Measurements from ENCODE around the gene LRGUK.

The LRGUK gene

DNA sequence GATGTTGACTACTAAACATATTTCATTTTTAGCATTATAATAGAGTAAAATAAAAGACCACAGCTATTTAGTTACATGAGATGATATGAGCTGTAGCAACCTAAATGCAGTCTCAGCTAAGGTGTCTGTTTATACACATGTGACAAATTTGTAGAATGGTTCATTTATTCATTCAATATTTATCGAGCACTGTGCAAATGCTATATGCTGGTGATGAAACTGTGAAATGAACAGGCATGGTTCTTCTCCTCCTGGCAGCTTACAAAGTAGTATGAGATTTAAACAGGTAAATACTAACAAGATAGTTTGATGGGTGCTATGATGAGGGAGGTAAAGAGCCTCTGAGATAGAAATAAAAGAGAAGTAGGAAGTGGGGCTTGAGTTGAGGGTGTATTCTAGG lies 60.8 kb downstream of the LRGUK start:
- TF ChIP-seq EZH2phosphoT487 (IDR thresholded peaks at IDR 0.05; ENCODE audit: borderline replicate concordance), result no peak
- TF ChIP-seq, protein P1, sequence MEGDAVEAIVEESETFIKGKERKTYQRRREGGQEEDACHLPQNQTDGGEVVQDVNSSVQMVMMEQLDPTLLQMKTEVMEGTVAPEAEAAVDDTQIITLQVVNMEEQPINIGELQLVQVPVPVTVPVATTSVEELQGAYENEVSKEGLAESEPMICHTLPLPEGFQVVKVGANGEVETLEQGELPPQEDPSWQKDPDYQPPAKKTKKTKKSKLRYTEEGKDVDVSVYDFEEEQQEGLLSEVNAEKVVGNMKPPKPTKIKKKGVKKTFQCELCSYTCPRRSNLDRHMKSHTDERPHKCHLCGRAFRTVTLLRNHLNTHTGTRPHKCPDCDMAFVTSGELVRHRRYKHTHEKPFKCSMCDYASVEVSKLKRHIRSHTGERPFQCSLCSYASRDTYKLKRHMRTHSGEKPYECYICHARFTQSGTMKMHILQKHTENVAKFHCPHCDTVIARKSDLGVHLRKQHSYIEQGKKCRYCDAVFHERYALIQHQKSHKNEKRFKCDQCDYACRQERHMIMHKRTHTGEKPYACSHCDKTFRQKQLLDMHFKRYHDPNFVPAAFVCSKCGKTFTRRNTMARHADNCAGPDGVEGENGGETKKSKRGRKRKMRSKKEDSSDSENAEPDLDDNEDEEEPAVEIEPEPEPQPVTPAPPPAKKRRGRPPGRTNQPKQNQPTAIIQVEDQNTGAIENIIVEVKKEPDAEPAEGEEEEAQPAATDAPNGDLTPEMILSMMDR (conservative IDR thresholded peaks at IDR 0.05; ENCODE audit: low read length), result no peak
- H3K9ac ChIP-seq (ENCODE audit: low read depth, low read length, poor library complexity, severe bottlenecking), result no peak overlapping the region
- H4K20me1 ChIP-seq (ENCODE audit: insufficient read depth, low read length, poor library complexity, severe bottlenecking), result no peaks in the 10 kb centered on the region

DNA sequence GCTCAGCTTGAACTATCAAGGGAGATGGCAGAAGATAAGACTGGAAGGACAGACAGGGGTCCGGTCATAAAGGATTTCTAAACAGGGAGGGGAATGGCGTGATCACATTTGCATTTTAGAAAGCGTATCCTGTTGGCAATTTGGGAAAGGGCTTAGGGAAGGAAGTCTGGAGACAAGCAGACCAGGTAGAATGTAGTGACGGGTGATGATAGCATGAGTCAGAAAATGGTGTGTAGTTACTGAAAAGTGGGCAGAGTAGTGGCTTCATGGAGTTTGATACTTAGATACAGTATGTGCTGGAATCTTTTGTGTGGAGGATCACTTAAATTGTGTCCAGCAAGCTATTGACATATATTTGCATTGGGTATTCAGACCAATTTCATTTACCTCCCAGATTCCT lies 61.2 kb downstream of the LRGUK start:
- no peaks in the 10 kb centered on the region for H3K4me1 ChIP-seq (ENCODE audit: insufficient read depth, low read length, poor library complexity, severe bottlenecking)
- H2AFZ ChIP-seq (ENCODE audit: low read length), result no peak overlapping the region
- H3K9ac ChIP-seq (ENCODE audit: low read depth, low read length, poor library complexity, severe bottlenecking), result no peak overlapping the region
- no peak overlapping the region for H3K4me2 ChIP-seq (ENCODE audit: low read depth, low read length, poor library complexity, severe bottlenecking)
- no peak for TF ChIP-seq EZH2phosphoT487 (IDR thresholded peaks at IDR 0.05; ENCODE audit: borderline replicate concordance)
- TF ChIP-seq, protein P1 (conservative IDR thresholded peaks at IDR 0.05; ENCODE audit: low read length), result no peak
- no peaks in the 10 kb centered on the region for H3K9me3 ChIP-seq (ENCODE audit: insufficient read depth, low read depth, low read length)
- H4K20me1 ChIP-seq (ENCODE audit: insufficient read depth, low read length, poor library complexity, severe bottlenecking), result no peaks in the 10 kb centered on the region
- no peaks in the 10 kb centered on the region for H3K36me3 ChIP-seq (ENCODE audit: insufficient read depth, low read length)
- no peaks in the 10 kb centered on the region for H3K27me3 ChIP-seq (ENCODE audit: insufficient read depth, low read length, poor library complexity, severe bottlenecking)
- no peaks in the 10 kb centered on the region for H3K9me2 ChIP-seq (replicated peaks; ENCODE audit: low read depth, low read length)
- H3K79me2 ChIP-seq (ENCODE audit: insufficient read depth, low read length), result no peaks in the 10 kb centered on the region
- H3F3A ChIP-seq (ENCODE audit: low read depth), result no peaks in the 10 kb centered on the region
- no peak overlapping the region for H3K4me3 ChIP-seq (ENCODE audit: low read length, poor library complexity, severe bottlenecking)

More for the DNA sequence above, 60.8 kb downstream of the LRGUK start:
- H3F3A ChIP-seq (ENCODE audit: low read depth), result no peaks in the 10 kb centered on the region
- H3K9me2 ChIP-seq (replicated peaks; ENCODE audit: low read depth, low read length), result no peaks in the 10 kb centered on the region
- H3K36me3 ChIP-seq (ENCODE audit: insufficient read depth, low read length), result no peaks in the 10 kb centered on the region
- H3K4me1 ChIP-seq (ENCODE audit: insufficient read depth, low read length, poor library complexity, severe bottlenecking), result no peaks in the 10 kb centered on the region
- H2AFZ ChIP-seq (ENCODE audit: low read length), result no peak overlapping the region
- H3K9me3 ChIP-seq (ENCODE audit: insufficient read depth, low read depth, low read length), result no peaks in the 10 kb centered on the region
- no peak overlapping the region for H3K4me3 ChIP-seq (ENCODE audit: low read length, poor library complexity, severe bottlenecking)
- no peaks in the 10 kb centered on the region for H3K27me3 ChIP-seq (ENCODE audit: insufficient read depth, low read length, poor library complexity, severe bottlenecking)
- no peak overlapping the region for H3K4me2 ChIP-seq (ENCODE audit: low read depth, low read length, poor library complexity, severe bottlenecking)
- no peaks in the 10 kb centered on the region for H3K79me2 ChIP-seq (ENCODE audit: insufficient read depth, low read length)

DNA sequence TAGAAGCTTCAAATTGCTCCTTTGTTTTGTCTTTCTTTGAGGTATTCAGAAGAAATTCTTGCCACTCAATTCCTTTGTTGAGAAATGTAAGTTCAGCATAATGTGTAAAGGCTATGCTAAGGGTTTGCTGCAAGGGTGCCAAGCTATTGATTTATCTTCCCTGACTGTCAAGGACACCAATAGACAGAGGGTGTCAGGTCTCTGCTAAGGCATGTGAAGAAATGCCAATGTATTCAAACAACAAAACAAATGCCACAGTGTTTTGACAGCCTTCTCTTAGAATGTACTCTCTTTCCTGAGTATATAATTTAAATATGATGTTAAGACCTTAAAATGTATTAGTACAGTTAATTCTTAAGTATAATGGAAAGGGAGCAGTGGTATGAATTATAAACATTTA lies 62.4 kb downstream of the LRGUK start:
- TF ChIP-seq, protein P1 (conservative IDR thresholded peaks at IDR 0.05; ENCODE audit: low read length), result no peak
- no peak for TF ChIP-seq EZH2phosphoT487 (IDR thresholded peaks at IDR 0.05; ENCODE audit: borderline replicate concordance)

More for the DNA sequence above, 62.4 kb downstream of the LRGUK start:
- H3K4me1 ChIP-seq (ENCODE audit: insufficient read depth, low read length, poor library complexity, severe bottlenecking), result no peaks in the 10 kb centered on the region
- H3K9me3 ChIP-seq (ENCODE audit: insufficient read depth, low read depth, low read length), result no peaks in the 10 kb centered on the region
- H3K4me2 ChIP-seq (ENCODE audit: low read depth, low read length, poor library complexity, severe bottlenecking), result no peak overlapping the region
- H3K9ac ChIP-seq (ENCODE audit: low read depth, low read length, poor library complexity, severe bottlenecking), result no peak overlapping the region
- no peak overlapping the region for H3K4me3 ChIP-seq (ENCODE audit: low read length, poor library complexity, severe bottlenecking)
- no peak overlapping the region for H2AFZ ChIP-seq (ENCODE audit: low read length)
- no peaks in the 10 kb centered on the region for H4K20me1 ChIP-seq (ENCODE audit: insufficient read depth, low read length, poor library complexity, severe bottlenecking)
- no peaks in the 10 kb centered on the region for H3K79me2 ChIP-seq (ENCODE audit: insufficient read depth, low read length)
- no peaks in the 10 kb centered on the region for H3K27me3 ChIP-seq (ENCODE audit: insufficient read depth, low read length, poor library complexity, severe bottlenecking)
- no peaks in the 10 kb centered on the region for H3F3A ChIP-seq (ENCODE audit: low read depth)
- H3K9me2 ChIP-seq (replicated peaks; ENCODE audit: low read depth, low read length), result no peaks in the 10 kb centered on the region
- no peaks in the 10 kb centered on the region for H3K36me3 ChIP-seq (ENCODE audit: insufficient read depth, low read length)
